ENCODE results near the gene RXFP4. TPM values are rescaled to one million over a fixed set of nuclear protein-coding genes. Genes with fewer than 3 reads are reported as not detected.
"Not testable (repeated sequence)": the region's sequence is repeated elsewhere in the genome, so short reads cannot be mapped to it uniquely, and the experiment has no call there.

Gene RXFP4
- not detected for total RNA-seq

DNA sequence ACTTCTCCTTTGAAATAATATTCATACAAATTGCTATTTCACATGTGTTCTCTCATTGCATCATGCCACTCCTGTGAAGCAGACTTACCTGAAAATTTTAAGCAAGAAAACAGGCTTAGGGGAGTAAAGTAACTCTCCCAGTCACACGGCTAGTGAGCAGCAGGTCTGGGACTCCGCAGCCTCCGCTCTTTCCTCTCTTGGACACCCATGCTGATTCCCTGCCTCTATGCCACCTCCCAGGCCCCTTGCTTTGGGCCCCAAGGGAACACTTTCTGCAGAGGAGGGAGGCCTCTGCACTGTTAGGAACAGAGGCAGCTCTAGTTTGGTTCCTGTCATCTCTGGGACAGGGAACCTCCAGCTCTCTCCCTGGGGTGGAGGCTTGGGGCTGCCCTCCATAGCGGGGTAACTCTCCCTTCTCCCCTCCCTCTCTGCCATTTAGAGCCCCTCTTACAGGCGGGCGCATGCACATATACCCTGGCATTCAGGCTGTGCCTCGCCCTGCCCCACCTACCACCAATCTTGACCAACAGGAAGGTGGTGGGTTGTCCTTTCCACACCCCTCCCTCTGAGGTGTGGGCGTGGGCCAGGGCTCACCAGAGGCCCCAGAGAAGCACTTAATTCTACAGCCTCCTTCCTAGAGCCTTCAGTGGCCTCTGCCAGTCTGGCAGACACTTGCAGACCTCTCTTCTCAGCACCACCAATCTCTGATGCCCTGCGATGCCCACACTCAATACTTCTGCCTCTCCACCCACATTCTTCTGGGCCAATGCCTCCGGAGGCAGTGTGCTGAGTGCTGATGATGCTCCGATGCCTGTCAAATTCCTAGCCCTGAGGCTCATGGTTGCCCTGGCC is at the start of gene RXFP4:
RXFP4 (plus strand) TSS at position 646 of the 852 bp plus-strand sequence; CDS start at position 718, 72 bp downstream.
- DNase-seq (ENCODE audit: low spot score in 2 of 2) (no peak), FAIRE-seq (no peak)

DNA sequence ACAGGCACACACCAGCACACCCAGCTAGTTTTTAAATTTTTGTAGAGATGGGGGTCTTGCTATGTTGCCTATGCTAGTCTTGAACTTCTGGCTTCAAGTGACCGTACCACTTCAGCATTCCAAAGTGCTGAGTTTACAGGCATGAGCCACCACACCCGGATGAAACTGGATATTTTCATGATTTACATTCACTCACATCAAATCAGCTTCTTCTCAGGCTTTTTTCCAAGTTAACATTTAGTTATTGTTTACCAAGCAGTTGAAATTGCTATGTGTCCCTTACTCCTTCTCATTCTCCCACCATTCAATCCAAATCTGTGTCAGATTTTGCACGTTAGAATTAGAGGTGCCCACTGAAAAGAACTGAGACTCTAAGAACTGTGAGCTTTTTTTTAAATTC is 48.6 kb upstream of the RXFP4 start:
- FAIRE-seq = no peak
- DNase-seq (ENCODE audit: low spot score in 2 of 2) = no peak

DNA sequence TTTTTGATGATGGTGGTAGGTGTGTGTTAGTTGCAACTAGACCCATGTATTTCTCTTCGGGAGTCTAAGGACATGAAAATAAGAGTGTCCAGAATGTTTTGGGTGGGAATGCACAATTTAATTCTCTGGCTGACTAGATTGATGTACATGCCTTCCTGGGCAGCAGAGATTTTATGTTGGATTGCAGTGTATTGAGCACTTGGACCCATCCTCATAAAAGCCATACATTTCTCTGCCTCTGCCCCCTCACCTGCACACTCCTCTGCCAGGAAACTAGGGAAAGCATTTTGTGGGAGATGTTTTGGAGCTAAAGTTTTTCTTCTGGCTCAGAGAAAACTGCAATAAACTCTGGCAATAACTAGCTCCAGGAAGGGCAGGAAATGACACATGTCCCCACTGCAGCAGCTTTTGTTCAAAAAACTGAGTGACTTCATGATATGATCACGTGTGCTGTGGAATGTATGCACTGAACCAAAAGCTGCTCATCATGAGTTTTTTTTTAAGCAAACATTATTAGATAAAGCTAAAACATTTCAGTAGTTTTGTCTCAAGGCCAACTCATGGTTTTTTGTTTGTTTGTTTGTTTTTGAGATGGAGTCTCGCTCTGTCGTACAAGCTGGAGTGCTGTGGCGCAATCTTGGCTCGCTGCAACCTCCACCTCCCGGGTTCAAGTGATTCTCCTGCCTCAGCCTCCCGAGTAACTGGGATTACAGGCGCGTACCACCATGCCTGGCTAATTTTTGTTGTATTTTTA is 47.9 kb upstream of the RXFP4 start:
- FAIRE-seq (no peak), DNase-seq (ENCODE audit: low spot score in 2 of 2) (no peak)

- FAIRE-seq; DNase-seq (ENCODE audit: low spot score in 2 of 2): not testable (repeated sequence)
Measured at GRCh38 chr1:155895617-155896016, 45.8 kb upstream of the RXFP4 start.

GRCh38 chr1:155896476-155896875 is 45.0 kb upstream of the RXFP4 start:
- FAIRE-seq; DNase-seq (ENCODE audit: low spot score in 2 of 2): not testable (repeated sequence)

GRCh38 chr1:155897746-155898145 is 43.7 kb upstream of the RXFP4 start:
- DNase-seq (ENCODE audit: low spot score in 2 of 2) (no peak), FAIRE-seq (no peak)

DNA sequence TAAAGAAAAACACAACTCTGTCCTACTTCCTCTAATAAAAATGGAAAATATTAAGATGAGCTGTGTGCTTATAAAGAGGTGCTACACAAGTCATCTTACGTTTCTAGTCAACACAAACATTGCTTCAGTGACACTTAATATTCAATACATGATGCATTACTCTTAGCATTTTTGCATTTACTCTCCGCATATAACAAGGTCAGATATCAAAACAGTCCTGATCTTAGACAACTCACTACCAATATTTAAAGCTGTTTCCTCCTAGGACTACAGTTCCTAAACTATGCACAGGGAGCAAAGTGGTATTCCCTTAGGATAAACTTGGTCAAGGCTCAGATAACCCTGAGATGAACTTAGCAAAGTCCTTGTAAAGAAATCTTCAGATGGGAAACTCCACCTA is 42.5 kb upstream of the RXFP4 start:
- no peak for FAIRE-seq
- no peak for DNase-seq (ENCODE audit: low spot score in 2 of 2)

GRCh38 chr1:155899683-155900082 is 41.8 kb upstream of the RXFP4 start:
- no peak for DNase-seq (ENCODE audit: low spot score in 2 of 2)
- FAIRE-seq = no peak

GRCh38 chr1:155900161-155900560 is 41.3 kb upstream of the RXFP4 start:
- no peak for FAIRE-seq

GRCh38 chr1:155904261-155904660 is 37.2 kb upstream of the RXFP4 start:
- FAIRE-seq (no peak), DNase-seq (ENCODE audit: low spot score in 2 of 2) (no peak)

More at GRCh38 chr1:155900161-155900560, 41.3 kb upstream of the RXFP4 start:
- DNase-seq (ENCODE audit: low spot score in 2 of 2) = no peak

DNA sequence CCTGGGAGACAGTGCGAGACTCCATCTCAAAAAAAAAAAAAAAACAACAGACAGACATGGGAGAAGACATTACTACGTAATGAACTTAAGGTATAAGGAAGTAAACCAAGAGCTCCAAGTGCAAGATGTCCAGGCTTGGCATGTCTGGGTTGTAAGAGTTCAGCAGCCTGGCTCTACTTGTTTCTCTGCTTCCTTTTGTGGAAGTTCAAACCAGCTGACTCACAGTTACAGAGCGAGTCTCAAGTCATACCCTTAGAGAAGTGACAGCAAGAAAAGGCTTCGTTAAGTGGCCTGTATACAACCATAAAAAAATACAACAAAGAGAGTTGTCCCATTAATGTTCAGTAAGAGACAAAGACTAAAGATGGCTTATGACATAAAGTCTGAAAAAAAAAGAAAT is 31.5 kb upstream of the RXFP4 start:
- DNase-seq (ENCODE audit: low spot score in 2 of 2) (no peak), FAIRE-seq (no peak)

DNA sequence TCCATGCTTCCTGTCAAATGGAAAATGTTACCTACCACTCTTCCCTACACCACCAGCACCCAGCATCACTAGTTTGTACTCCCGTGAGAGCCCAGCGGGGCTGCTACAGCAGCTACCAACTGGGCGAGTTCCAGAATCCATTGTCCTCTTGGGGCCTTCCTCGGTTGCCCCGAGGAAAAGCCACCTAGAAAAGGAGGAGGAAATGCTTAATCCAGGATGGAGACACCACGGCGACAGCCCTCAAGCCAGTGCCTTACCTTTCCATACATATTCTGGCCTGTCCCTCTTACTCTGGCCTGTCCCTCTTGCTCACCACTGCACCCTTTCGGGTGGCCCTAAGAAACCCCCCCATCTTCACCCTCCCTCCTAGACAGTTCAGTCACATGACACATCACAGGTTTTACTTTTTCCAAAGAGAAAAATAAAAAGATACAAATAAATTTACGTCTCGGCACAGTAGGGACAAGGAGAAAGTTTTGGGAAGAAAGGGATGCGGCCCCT is 30.8 kb upstream of the RXFP4 start:
- DNase-seq (ENCODE audit: low spot score in 2 of 2) (no peak), FAIRE-seq (no peak)

GRCh38 chr1:155911156-155912055 is 30.0 kb upstream of the RXFP4 start, which contains the start of gene RIT1:
Gene RIT1 (minus strand): TSS chr1:155911349. CDS start chr1:155910761, 588 bp downstream.
- no peak for FAIRE-seq

GRCh38 chr1:155912056-155912536 is 29.3 kb upstream of the RXFP4 start:
- DNase-seq (ENCODE audit: low spot score in 2 of 2) (no peak), FAIRE-seq (no peak)

More at GRCh38 chr1:155911156-155912055, 30.0 kb upstream of the RXFP4 start, which contains the start of gene RIT1:
- DNase-seq (ENCODE audit: low spot score in 2 of 2) = peak; percentile 58 to 77

DNA sequence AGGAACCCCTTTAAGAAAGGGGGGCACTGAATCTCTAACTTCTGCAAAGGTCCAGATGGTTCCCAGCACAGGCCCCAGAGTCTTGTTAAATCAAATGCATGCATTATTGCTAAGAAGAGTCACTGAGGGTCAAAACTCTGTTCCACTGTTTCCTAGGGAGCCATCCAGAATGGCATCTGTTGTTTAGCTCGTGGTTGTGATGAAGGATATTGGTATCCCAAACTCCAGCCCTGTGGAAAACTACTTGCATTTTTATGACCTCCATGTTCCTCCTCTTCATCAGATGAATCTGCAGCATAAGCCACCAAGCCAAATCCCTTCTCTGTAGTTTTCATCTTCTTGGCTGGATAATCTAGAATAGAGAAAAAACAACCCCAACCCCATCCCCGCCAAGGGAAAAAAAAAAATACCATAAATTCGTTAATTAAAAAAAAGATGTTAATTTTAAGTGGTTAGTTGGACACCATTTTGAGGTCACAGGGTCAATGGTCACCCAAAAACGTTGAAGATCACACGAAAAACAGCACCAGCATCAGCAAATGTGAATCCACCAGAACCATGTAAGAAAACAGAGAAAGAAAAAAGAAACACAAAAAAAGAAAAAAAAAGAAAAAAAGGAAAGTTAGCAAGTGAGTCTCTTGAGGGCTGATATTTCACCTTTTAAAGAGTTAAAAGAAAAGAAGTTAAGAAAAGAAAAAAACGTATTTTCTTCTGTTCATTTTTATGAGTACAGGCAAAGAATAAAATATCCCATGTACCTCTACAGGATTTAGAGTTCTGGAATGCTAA is 27.3 kb upstream of the RXFP4 start:
- FAIRE-seq (no peak), DNase-seq (ENCODE audit: low spot score in 2 of 2) (no peak)

DNA sequence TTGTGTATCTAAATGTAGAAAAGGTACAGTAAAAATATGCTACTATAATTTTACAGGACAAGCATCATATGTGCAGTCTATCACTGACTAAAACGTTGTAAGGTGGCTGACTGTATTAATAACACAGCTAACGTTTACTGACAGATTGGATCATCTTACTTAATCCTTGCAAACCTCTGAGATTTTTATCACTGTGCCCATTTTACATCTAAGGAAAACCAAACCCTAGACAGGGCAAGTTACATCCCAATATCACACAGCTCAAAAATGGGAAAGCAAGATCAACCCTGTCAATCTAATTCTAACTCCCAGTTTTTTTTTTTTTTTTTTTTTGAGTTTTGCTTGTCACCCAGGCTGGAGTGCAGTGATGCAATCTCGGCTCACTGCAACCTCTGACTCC is 22.8 kb upstream of the RXFP4 start:
- no peak for FAIRE-seq
- DNase-seq (ENCODE audit: low spot score in 2 of 2) = no peak

DNA sequence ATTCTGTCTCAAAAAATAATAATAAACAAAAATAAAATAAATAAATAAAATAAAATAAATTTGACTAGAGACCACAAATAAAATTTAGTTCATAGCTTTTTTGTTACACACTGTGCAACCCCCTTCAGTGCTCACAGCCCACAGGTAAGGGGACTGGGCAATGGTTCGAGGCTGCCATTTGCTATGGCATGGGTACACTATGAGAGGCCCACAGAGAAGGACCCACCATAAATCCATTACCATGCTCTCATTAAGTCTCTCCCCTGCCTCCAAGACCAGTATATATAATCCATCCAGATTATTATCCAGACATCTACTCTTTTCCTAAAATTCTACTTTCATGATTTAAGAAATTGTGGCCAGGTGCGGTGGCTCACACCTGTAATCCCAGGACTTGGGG is 21.6 kb upstream of the RXFP4 start:
- DNase-seq (ENCODE audit: low spot score in 2 of 2) = no peak
- FAIRE-seq = no peak

GRCh38 chr1:155920717-155921116 is 20.7 kb upstream of the RXFP4 start:
- DNase-seq (ENCODE audit: low spot score in 2 of 2) (no peak), FAIRE-seq (no peak)

DNA sequence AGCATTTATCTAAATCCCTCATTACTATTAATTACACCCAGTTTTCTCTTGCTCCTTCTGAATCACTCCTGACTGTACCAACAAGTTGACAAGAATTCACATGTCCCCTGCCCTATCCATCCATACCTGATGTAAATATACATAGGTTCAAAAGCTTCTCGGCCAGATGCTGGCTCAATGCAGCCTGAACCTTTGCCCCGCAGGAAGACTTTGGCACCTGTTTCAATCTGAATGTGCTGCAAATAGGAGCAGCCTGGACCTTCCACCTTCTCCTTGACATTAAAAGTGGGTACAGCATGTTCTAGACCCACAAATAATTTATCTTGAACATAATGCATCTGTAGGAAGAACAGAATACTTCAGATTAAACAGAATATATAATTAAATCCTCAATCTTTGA is 15.9 kb upstream of the RXFP4 start:
- no peak for FAIRE-seq

More for the DNA sequence above, 15.9 kb upstream of the RXFP4 start:
- DNase-seq (ENCODE audit: low spot score in 2 of 2) = no peak
